PC-3 (cell line): ENCODE results near the gene NUDT22. TPM values are rescaled to one million over a fixed set of nuclear protein-coding genes. Genes with fewer than 3 reads are reported as not detected.

ENCODE experiments used
- ATAC-seq: fragments of 200-7000 bp; cut with Tn5 transposase; 2 replicates; pipeline ENCODE4 v1.9.1; 2020; ENCODE audit warnings: mild to moderate bottlenecking, moderate library complexity
- BruUV-seq: library from RNA; stranded (reverse); fragments of 400-500 nt; replicated peaks from 2 replicates; lab custom pipeline; 2021; lab: Mats Ljungman, UMichigan
- CTCF ChIA-PET: fragments of 300-600 bp; sonication (Branson Sonifier 250); formaldehyde crosslinking; loops from one replicate; lab custom pipeline; 2022; ENCODE audit warnings: antibody characterized with exemption; lab: Charles Lee
- POLR2A ChIA-PET: fragments of 300-600 bp; sonication (Branson Sonifier 250); formaldehyde crosslinking; loops from one replicate; lab custom pipeline; 2022; ENCODE audit warnings: antibody characterized with exemption; ENCODE audit not compliant: unreplicated experiment; lab: Charles Lee
- DNase-seq: peaks from one replicate; pipeline ENCODE4 v3.0.0-alpha.2; 2015
- H2AFZ ChIP-seq: fragments of 300-600 bp; sonication (generic); 2 replicates; pipeline ENCODE4 v1.6.0; 2016; ENCODE audit warnings: antibody characterized with exemption, low read length
- H3F3A ChIP-seq: fragments of 300-600 bp; sonication (generic); one replicate; pipeline ENCODE4 v1.6.0; 2017; ENCODE audit warnings: antibody characterized with exemption, low read length, control low read depth, mild to moderate bottlenecking; ENCODE audit not compliant: unreplicated experiment
- H3K27ac ChIP-seq: fragments of 300-600 bp; sonication (generic); 2 replicates; pipeline ENCODE4 v1.5.1; 2016; ENCODE audit warnings: mild to moderate bottlenecking, low read length
- H3K27me3 ChIP-seq: fragments of 300-600 bp; sonication (generic); 2 replicates; pipeline ENCODE4 v1.6.1; 2016; ENCODE audit warnings: low read length, mixed read lengths
- H3K36me3 ChIP-seq: fragments of 300-600 bp; sonication (generic); 2 replicates; pipeline ENCODE4 v1.6.1; 2016; ENCODE audit warnings: low read depth, mixed run types, low read length, mixed read lengths
- H3K4me1 ChIP-seq: fragments of 300-600 bp; sonication (generic); 2 replicates; pipeline ENCODE4 v1.5.1; 2016; ENCODE audit warnings: low read length; ENCODE audit not compliant: insufficient read depth
- H3K4me2 ChIP-seq: fragments of 300-600 bp; sonication (generic); 2 replicates; pipeline ENCODE4 v1.6.0; 2016; ENCODE audit warnings: low read length
- H3K4me3 ChIP-seq: fragments of 300-600 bp; sonication (generic); 2 replicates; pipeline ENCODE4 v1.5.1; 2016; ENCODE audit warnings: mild to moderate bottlenecking, low read length, mixed read lengths
- H3K79me2 ChIP-seq: fragments of 300-600 bp; sonication (generic); 2 replicates; pipeline ENCODE4 v1.6.1; 2017; ENCODE audit warnings: low read length, mixed read lengths
- H3K9ac ChIP-seq: fragments of 300-600 bp; sonication (generic); 2 replicates; pipeline ENCODE4 v1.6.0; 2016; ENCODE audit warnings: mild to moderate bottlenecking, low read length
- H3K9me2 ChIP-seq: fragments of 300-600 bp; sonication (generic); replicated peaks from 2 replicates; pipeline ENCODE4 v1.6.1; 2016; ENCODE audit warnings: mixed run types, low read length, mixed read lengths
- H3K9me3 ChIP-seq: fragments of 300-600 bp; sonication (generic); 2 replicates; pipeline ENCODE4 v1.6.1; 2016; ENCODE audit warnings: low read length, mixed read lengths
- H4K20me1 ChIP-seq: fragments of 300-600 bp; sonication (generic); 2 replicates; pipeline ENCODE4 v1.6.1; 2016; ENCODE audit warnings: low read length, mixed read lengths
- EZH2 ChIP-seq: fragments of 300-600 bp; sonication (generic); IDR thresholded peaks from one replicate; pipeline ENCODE4 v1.6.1; 2017; ENCODE audit warnings: antibody characterized with exemption, mild to moderate bottlenecking, low read length; ENCODE audit not compliant: unreplicated experiment
- EZH2phosphoT487 ChIP-seq: fragments of 300-600 bp; sonication (generic); IDR thresholded peaks from 2 replicates; pipeline ENCODE4 v1.6.1; 2018; ENCODE audit warnings: mild to moderate bottlenecking, antibody characterized with exemption, low read length, borderline replicate concordance
- intact Hi-C: fragments of 100-400 bp; cut with micrococcal nuclease; formaldehyde crosslinking; loops from 2 replicates; pipeline ENCODE4 v1.9.0; 2023
- total RNA-seq: library from RNA; depleted of rRNA; stranded (reverse); fragments of >200 nt; gene quantifications from 2 replicates; pipeline ENCODE4 v1.2.3, GENCODE V29; 2014
- TF ChIP-seq, protein P1 (sequence below): fragments of 300-600 bp; sonication (generic); conservative IDR thresholded peaks from 2 replicates; pipeline ENCODE4 v1.5.1; 2017; ENCODE audit warnings: antibody characterized with exemption, low read depth, mild to moderate bottlenecking, low read length

Gene NUDT22
- total RNA-seq, 1 experiment from 2014 or later = 98.3 TPM

- DNase-seq (peak; percentile 77), ATAC-seq (peak; percentile 38)
- Histone ChIP-seq H3K9me3 (no peaks in the 10 kb centered on the region), H3K4me3 (peak overlapping the region; percentile 81), H3F3A (peaks cover 4% of the 10 kb centered on the region), H3K4me2 (peak overlapping the region; percentile 94), H4K20me1 (peaks cover 9% of the 10 kb centered on the region), H3K27ac (peak overlapping the region; percentile 59), H2AFZ (peak overlapping the region; percentile 58), H3K36me3 (peaks cover 15% of the 10 kb centered on the region), H3K79me2 (peaks cover 28% of the 10 kb centered on the region), H3K27me3 (no peaks in the 10 kb centered on the region), H3K4me1 (peaks cover 27% of the 10 kb centered on the region), H3K9me2 (no peaks in the 10 kb centered on the region), H3K9ac (peak overlapping the region; percentile 87)
- ChIA-PET CTCF (interaction anchor here (0.5 to 1.6 kb wide), 7 partner anchors 9 to 170 kb away, joined by 3 to 10 read pairs (median 4); partner anchors contain the start of genes MACROD1, PRDX5 and TRMT112), POLR2A (interaction anchor here (0.7 to 2.0 kb wide), 3 partner anchors 19 to 864 kb away, joined by 3 to 17 read pairs (median 6); no protein-coding TSS in a partner anchor)
- TF ChIP-seq EZH2 (no peak), EZH2phosphoT487 (no peak)
- TF ChIP-seq, protein P1, sequence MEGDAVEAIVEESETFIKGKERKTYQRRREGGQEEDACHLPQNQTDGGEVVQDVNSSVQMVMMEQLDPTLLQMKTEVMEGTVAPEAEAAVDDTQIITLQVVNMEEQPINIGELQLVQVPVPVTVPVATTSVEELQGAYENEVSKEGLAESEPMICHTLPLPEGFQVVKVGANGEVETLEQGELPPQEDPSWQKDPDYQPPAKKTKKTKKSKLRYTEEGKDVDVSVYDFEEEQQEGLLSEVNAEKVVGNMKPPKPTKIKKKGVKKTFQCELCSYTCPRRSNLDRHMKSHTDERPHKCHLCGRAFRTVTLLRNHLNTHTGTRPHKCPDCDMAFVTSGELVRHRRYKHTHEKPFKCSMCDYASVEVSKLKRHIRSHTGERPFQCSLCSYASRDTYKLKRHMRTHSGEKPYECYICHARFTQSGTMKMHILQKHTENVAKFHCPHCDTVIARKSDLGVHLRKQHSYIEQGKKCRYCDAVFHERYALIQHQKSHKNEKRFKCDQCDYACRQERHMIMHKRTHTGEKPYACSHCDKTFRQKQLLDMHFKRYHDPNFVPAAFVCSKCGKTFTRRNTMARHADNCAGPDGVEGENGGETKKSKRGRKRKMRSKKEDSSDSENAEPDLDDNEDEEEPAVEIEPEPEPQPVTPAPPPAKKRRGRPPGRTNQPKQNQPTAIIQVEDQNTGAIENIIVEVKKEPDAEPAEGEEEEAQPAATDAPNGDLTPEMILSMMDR = no peak
- intact Hi-C loops = loop anchor here (2.0 to 10.0 kb wide), 3 partner anchors 18 to 1460 kb away; partner anchors contain the start of genes DNAJC4, HNRNPUL2, MACROD1 and TTC9C
- TSS peak; percentile 75 for BruUV-seq
These were observed 40.8 kb upstream of the NUDT22 start for GRCh38 chr11:64185175-64185692.

GRCh38 chr11:64185693-64186491, 40.2 kb upstream of the NUDT22 start, which contains the start of gene STIP1:
Gene STIP1 (plus strand): TSS chr11:64186171. CDS start chr11:64186262, 91 bp downstream.
- Histone ChIP-seq H4K20me1 (peaks cover 14% of the 10 kb centered on the region), H3K4me1 (peaks cover 27% of the 10 kb centered on the region), H3K4me2 (peak within 1 kb of the TSS; percentile 94), H3F3A (peaks cover 4% of the 10 kb centered on the region), H3K9me2 (no peaks in the 10 kb centered on the region), H3K9me3 (no peaks in the 10 kb centered on the region), H3K27me3 (no peaks in the 10 kb centered on the region), H3K4me3 (peak within 1 kb of the TSS; percentile 81), H3K9ac (peak within 1 kb of the TSS; percentile 87), H3K79me2 (peaks cover 28% of the 10 kb centered on the region), H3K27ac (peak within 1 kb of the TSS; percentile 59), H3K36me3 (peaks cover 21% of the 10 kb centered on the region), H2AFZ (peak within 1 kb of the TSS; percentile 58)
- peak; percentile 100 for DNase-seq
- ChIA-PET CTCF (interaction anchor here (0.5 to 1.6 kb wide), 6 partner anchors 10 to 169 kb away, joined by 3 to 10 read pairs (median 4); partner anchors contain the start of genes MACROD1, PRDX5 and TRMT112), POLR2A (interaction anchor here (0.7 to 2.0 kb wide), 4 partner anchors 19 to 863 kb away, joined by 3 to 17 read pairs (median 10); no protein-coding TSS in a partner anchor)
- intact Hi-C loops = loop anchor here (1.0 to 10.0 kb wide), 4 partner anchors 19 to 1461 kb away; partner anchors contain the start of genes DNAJC4, ESRRA, HNRNPUL2 and MACROD1
- TF ChIP-seq, protein P1 = peak; percentile 39; the same call in 1 of the 2 replicates
- no peak for TF ChIP-seq EZH2
- no peak for TF ChIP-seq EZH2phosphoT487
- no TSS peak for BruUV-seq
- peak; percentile 86 for ATAC-seq
